SU-DHL-6 (cell line): ENCODE results near the gene CELA2A.

Experiments used
- CTCF ChIP-seq: fragments of 200-600 bp; sonication (generic); IDR thresholded peaks from one replicate; pipeline ENCODE4 v1.5.1; 2017; ENCODE audit warnings: antibody characterized with exemption, mild to moderate bottlenecking, low read length, moderate library complexity; ENCODE audit not compliant: insufficient read depth, poor library complexity, severe bottlenecking
- EZH2phosphoT487 ChIP-seq: fragments of 200-600 bp; sonication (generic), shearing (Covaris generic); conservative IDR thresholded peaks from 2 replicates; pipeline ENCODE4 v1.6.1; 2018; ENCODE audit warnings: mild to moderate bottlenecking, antibody characterized with exemption, low read length, moderate library complexity, mixed read lengths

- no peak for TF ChIP-seq CTCF
- TF ChIP-seq EZH2phosphoT487, result no peak
Observed at GRCh38 chr1:15417059-15417934, 39.2 kb upstream of the CELA2A start.
